ENCODE data around the gene LGR5. TPM values are rescaled to one million over a fixed set of nuclear protein-coding genes. Genes with fewer than 3 reads are reported as not detected.
A peak's percentile ranks its signal among the peaks of the same experiment; 100 is the strongest.

The LGR5 gene
- total and polyA plus RNA-seq, 9 of the 15 experiments (the other 6 are each of a cell fraction or from before 2014, with no cell fraction given): not detected

DNA sequence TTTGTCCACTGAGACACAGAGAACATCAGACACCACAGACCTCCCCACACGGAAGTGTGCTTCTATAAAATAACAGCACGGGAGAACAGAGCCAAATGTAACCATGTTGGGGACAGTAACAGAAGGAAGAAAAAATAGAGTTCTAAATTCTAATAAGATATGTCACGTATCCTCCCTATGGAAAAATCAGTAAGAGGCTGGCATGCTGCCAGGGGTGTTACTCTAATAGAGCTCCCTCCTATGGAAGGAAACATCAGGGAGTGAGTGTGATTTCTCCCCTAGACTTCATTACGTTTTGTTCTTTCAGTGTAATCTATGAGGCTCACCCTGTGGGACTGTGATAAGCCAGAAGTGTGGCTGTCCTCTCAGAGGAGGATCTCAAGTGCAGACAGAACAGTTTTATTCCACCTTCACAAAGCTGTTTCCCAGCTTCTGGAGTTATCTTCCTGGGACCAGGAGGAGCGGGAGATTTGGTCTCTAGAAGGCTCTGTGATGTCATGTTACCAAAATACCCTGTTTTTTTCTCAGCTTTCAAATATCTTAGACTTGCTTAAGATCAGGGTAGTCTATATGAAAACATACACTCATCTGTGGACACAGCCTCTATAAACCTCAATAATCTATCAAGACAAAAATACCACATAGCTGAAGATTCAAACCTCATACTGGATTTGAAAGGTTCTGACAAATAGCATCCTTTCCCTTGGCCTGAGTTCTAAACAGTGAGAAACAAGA, 154.8 kb downstream of the LGR5 start (continued):
- TF ChIP-seq, protein P1, sequence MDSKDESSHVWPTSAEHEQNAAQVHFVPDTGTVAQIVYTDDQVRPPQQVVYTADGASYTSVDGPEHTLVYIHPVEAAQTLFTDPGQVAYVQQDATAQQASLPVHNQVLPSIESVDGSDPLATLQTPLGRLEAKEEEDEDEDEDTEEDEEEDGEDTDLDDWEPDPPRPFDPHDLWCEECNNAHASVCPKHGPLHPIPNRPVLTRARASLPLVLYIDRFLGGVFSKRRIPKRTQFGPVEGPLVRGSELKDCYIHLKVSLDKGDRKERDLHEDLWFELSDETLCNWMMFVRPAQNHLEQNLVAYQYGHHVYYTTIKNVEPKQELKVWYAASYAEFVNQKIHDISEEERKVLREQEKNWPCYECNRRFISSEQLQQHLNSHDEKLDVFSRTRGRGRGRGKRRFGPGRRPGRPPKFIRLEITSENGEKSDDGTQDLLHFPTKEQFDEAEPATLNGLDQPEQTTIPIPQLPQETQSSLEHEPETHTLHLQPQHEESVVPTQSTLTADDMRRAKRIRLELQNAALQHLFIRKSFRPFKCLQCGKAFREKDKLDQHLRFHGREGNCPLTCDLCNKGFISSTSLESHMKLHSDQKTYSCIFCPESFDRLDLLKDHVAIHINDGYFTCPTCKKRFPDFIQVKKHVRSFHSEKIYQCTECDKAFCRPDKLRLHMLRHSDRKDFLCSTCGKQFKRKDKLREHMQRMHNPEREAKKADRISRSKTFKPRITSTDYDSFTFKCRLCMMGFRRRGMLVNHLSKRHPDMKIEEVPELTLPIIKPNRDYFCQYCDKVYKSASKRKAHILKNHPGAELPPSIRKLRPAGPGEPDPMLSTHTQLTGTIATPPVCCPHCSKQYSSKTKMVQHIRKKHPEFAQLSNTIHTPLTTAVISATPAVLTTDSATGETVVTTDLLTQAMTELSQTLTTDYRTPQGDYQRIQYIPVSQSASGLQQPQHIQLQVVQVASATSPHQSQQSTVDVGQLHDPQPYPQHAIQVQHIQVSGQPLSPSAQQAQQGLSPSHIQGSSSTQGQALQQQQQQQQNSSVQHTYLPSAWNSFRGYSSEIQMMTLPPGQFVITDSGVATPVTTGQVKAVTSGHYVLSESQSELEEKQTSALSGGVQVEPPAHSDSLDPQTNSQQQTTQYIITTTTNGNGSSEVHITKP (IDR thresholded peaks at IDR 0.05; ENCODE audit: partially characterized antibody): peak; percentile 34
- TF ChIP-seq CBFA2T3 (IDR thresholded peaks at IDR 0.05): peak; percentile 87
- TF ChIP-seq ZEB2 (IDR thresholded peaks at IDR 0.05): peak; percentile 77; the same call in 1 of the 2 replicates
- TF ChIP-seq RBM22 (IDR thresholded peaks at IDR 0.05; ENCODE audit: low read depth, low read length, poor library complexity, severe bottlenecking): no peak
- 0 out of 2 replicates have a peak, but pooled peaks have one; percentile 36 for TF ChIP-seq ZNF583 (CRISPR knock-in tag; IDR thresholded peaks at IDR 0.05)
- peak; percentile 87 for TF ChIP-seq TCF3 (CRISPR knock-in tag; IDR thresholded peaks at IDR 0.05)
- TF ChIP-seq ELF1 (tag; IDR thresholded peaks at IDR 0.05): peak; percentile 43; the same call in 1 of the 2 replicates
- TF ChIP-seq PHF20 (IDR thresholded peaks at IDR 0.05; ENCODE audit: partially characterized antibody): peak; percentile 65
- TF ChIP-seq EHMT2 (IDR thresholded peaks at IDR 0.05): 0 out of 2 replicates have a peak, but pooled peaks have one; percentile 7
- no peak for TF ChIP-seq ZNF766 (CRISPR knock-in tag; conservative IDR thresholded peaks at IDR 0.05)
- peak in 1 of 2 experiments; percentile 39; a peak in 3 of 4 replicates for TF ChIP-seq RAD21 (CRISPR knock-in tag; conservative IDR thresholded peaks at IDR 0.05 in 1 of 2, IDR thresholded peaks at IDR 0.05 in 1 of 2)
- peak in 1 of 2 experiments; percentile 57; a peak in 1 of 4 replicates for TF ChIP-seq RCOR1 (IDR thresholded peaks at IDR 0.05; ENCODE audit: borderline replicate concordance in 1 of 2, low read depth in 2 of 2, low read length in 2 of 2)
- TF ChIP-seq SMAD4 (CRISPR knock-in tag; conservative IDR thresholded peaks at IDR 0.05): peak; percentile 67; the same call in 1 of the 2 replicates
- peak; percentile 44; the same call in 1 of the 2 replicates for TF ChIP-seq KLF16 (IDR thresholded peaks at IDR 0.05)
- TF ChIP-seq GABPA (tag; conservative IDR thresholded peaks at IDR 0.05; ENCODE audit: low read depth): peak; percentile 78
- TF ChIP-seq, protein P2, sequence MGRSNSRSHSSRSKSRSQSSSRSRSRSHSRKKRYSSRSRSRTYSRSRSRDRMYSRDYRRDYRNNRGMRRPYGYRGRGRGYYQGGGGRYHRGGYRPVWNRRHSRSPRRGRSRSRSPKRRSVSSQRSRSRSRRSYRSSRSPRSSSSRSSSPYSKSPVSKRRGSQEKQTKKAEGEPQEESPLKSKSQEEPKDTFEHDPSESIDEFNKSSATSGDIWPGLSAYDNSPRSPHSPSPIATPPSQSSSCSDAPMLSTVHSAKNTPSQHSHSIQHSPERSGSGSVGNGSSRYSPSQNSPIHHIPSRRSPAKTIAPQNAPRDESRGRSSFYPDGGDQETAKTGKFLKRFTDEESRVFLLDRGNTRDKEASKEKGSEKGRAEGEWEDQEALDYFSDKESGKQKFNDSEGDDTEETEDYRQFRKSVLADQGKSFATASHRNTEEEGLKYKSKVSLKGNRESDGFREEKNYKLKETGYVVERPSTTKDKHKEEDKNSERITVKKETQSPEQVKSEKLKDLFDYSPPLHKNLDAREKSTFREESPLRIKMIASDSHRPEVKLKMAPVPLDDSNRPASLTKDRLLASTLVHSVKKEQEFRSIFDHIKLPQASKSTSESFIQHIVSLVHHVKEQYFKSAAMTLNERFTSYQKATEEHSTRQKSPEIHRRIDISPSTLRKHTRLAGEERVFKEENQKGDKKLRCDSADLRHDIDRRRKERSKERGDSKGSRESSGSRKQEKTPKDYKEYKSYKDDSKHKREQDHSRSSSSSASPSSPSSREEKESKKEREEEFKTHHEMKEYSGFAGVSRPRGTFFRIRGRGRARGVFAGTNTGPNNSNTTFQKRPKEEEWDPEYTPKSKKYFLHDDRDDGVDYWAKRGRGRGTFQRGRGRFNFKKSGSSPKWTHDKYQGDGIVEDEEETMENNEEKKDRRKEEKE (IDR thresholded peaks at IDR 0.05; ENCODE audit: borderline replicate concordance in 1 of 2, control insufficient read depth in 1 of 2, low read depth in 2 of 2, low read length in 1 of 2): peak in 1 of 2 experiments; percentile 88; a peak in 2 of 4 replicates
- TF ChIP-seq ARID1B (IDR thresholded peaks at IDR 0.05): peak; percentile 85
- peak; percentile 76 for TF ChIP-seq POLR2AphosphoS5 (IDR thresholded peaks at IDR 0.05; ENCODE audit: control insufficient read depth, insufficient read depth, low read depth, low read length)
- TF ChIP-seq GATA2 (CRISPR knock-in tag; IDR thresholded peaks at IDR 0.05): peak; percentile 70
- TF ChIP-seq NCOR1 (IDR thresholded peaks at IDR 0.05): peak; percentile 74
- TF ChIP-seq CEBPG (CRISPR knock-in tag; IDR thresholded peaks at IDR 0.05): no peak
- TF ChIP-seq CEBPG (tag; conservative IDR thresholded peaks at IDR 0.05 in 1 of 2, IDR thresholded peaks at IDR 0.05 in 1 of 2): no peak

Measured in K562 (cell line).